Type B pancreatic cell (in vitro differentiated cells): ENCODE measurements around the gene TUFM. TPM values are rescaled to one million over a fixed set of nuclear protein-coding genes. Genes with fewer than 3 reads are reported as not detected.
"Not testable (repeated sequence)": the region's sequence is repeated elsewhere in the genome, so short reads cannot be mapped to it uniquely, and the experiment has no call there.

Experiments
- DNase-seq: peaks from one replicate; pipeline ENCODE4 v3.0.0; 2021; ENCODE audit warnings: mixed read lengths; ENCODE audit not compliant: unreplicated experiment; ENCODE audit errors: extremely low spot score
- H3K27ac Mint-ChIP-seq: 2 replicates; pipeline ENCODE4 v1.8.0; 2021; ENCODE audit warnings: mild to moderate bottlenecking, mixed read lengths
- H3K27me3 Mint-ChIP-seq: 2 replicates; pipeline ENCODE4 v1.8.0; 2021; ENCODE audit warnings: mixed read lengths
- H3K36me3 Mint-ChIP-seq: 2 replicates; pipeline ENCODE4 v1.8.0; 2021; ENCODE audit warnings: mixed read lengths
- H3K4me1 Mint-ChIP-seq: one replicate; pipeline ENCODE4 v1.8.0; 2021; ENCODE audit warnings: mixed read lengths; ENCODE audit not compliant: unreplicated experiment
- H3K4me3 Mint-ChIP-seq: 2 replicates; pipeline ENCODE4 v1.8.0; 2021; ENCODE audit warnings: mild to moderate bottlenecking, mixed read lengths
- H3K9me3 Mint-ChIP-seq: 2 replicates; pipeline ENCODE4 v1.8.0; 2021; ENCODE audit warnings: mixed read lengths
- long read RNA-seq: library from polyadenylated mRNA; unstranded; transcript quantifications from one replicate; pipeline ENCODE4 v2.0.0, GENCODE V29; 2020
- total RNA-seq: library from RNA; stranded (reverse); gene quantifications from 2 replicates; pipeline ENCODE4 v1.2.1, GENCODE V29; 2021; ENCODE audit warnings: low replicate concordance
- TF ChIP-seq, protein P1 (sequence below): fragments of 200-600 bp; sonication (generic); conservative IDR thresholded peaks from 2 replicates; pipeline ENCODE4 v1.5.0; 2021; ENCODE audit warnings: antibody characterized with exemption, mild to moderate bottlenecking

Gene TUFM
- total RNA-seq: 177 and 182 TPM in 2 replicates
- long read RNA-seq, transcript TUFM-201 (10 exons, 2,071 nt): major isoform, 728 of 783 reads
- long read RNA-seq, partial matches to known transcripts: 19 of 783 reads
- long read RNA-seq, other reads (novel, unspliced or antisense): 36 of 783 reads

DNA sequence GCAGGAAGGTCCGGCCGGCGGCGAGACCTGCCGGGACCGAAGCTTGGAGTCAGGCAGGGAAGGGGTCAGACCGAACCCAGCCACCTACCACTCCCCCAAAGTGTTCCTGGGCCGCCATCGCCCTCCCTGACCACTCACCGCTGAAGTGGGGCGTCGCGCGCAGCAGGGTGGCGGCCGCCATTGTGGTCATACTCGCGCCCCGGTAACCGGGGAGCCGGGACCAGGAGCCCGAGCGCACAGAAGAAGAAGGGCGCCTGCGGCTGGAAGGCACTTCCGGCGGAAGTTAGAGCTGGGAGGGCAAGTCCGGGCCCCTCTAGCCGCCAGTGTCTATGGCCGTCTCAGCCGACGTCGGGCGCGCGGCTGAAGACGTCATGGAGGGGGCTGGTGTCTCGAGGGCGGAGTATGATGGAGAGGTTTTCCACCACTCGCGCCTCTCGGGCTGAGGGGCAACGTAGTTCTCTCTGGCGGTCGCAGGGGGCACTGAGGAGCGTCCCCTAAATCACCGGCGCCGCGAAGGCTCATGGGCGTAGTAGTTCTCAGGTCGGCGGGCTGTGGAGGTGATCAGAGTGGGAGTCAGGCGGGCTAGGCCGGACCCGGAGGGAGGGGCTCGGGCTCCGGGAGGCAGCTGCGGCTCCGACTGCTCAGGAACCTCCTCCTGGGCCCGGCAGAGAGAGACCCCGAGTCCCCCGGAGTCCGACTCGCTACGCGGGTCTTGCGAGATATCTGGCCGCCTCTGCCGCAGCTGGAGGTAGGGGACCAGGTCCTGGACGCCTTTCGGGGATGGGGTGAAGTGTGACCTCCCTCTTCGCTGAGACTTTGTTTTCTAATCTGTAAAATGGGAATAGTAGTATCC, at the start of gene TUFM:
TUFM (minus strand) TSS at position 269 of the 853 bp plus-strand sequence; CDS start at position 190, 79 bp downstream.
- H3K9me3 Mint-ChIP-seq: no peaks in the 10 kb centered on the region
- H3K27me3 Mint-ChIP-seq: no peaks in the 10 kb centered on the region
- TF ChIP-seq, protein P1, sequence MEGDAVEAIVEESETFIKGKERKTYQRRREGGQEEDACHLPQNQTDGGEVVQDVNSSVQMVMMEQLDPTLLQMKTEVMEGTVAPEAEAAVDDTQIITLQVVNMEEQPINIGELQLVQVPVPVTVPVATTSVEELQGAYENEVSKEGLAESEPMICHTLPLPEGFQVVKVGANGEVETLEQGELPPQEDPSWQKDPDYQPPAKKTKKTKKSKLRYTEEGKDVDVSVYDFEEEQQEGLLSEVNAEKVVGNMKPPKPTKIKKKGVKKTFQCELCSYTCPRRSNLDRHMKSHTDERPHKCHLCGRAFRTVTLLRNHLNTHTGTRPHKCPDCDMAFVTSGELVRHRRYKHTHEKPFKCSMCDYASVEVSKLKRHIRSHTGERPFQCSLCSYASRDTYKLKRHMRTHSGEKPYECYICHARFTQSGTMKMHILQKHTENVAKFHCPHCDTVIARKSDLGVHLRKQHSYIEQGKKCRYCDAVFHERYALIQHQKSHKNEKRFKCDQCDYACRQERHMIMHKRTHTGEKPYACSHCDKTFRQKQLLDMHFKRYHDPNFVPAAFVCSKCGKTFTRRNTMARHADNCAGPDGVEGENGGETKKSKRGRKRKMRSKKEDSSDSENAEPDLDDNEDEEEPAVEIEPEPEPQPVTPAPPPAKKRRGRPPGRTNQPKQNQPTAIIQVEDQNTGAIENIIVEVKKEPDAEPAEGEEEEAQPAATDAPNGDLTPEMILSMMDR: peak; percentile 78
- peak; percentile 98 for DNase-seq
- peaks cover 11% of the 10 kb centered on the region for H3K36me3 Mint-ChIP-seq
- peak within 1 kb of the TSS; percentile 98 for H3K4me3 Mint-ChIP-seq
- peaks cover 20% of the 10 kb centered on the region for H3K4me1 Mint-ChIP-seq
- H3K27ac Mint-ChIP-seq: peak within 1 kb of the TSS; percentile 96

DNA sequence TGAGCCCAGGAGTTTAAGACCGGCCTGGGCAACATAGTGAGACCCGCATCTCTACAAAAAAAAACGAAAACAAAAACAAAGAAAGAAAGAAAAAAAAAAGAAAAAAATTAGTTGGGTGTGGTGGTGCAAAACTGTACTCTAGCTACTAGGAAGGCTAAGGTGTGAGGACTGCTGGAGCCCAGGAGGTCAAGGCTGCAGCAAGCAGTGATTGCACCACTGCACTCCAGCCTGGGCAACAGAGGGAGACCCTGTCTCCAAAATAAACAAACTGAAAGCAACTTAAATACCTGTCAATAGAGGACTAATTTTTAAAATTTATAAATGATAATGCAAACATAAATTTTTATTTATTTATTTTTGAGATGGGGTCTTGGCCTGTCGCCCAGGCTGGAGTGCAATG, 49.5 kb upstream of the TUFM start:
- H3K27me3 Mint-ChIP-seq: no peaks in the 10 kb centered on the region
- no peak overlapping the region for H3K27ac Mint-ChIP-seq
- TF ChIP-seq, protein P1: no peak

DNA sequence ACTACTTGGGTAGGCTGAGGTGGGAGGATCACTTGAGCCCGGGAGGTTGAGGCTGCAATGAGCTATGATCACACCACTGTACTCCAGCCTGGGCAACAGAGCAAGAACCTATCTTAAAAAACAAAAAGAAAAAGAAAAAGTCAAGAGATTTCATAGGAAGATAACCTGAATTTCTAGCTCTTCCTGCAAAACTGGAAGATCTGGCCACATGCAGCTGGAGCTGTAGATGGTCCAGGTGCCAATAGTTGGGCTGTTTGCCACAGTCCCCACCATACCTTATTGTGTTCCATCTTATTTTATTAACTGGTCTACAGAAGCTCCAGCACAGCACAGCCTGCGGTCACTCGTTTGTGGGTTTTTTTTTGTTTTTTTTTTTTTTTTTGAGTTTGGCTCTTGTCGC, 47.1 kb upstream of the TUFM start:
- TF ChIP-seq, protein P1: no peak
- no peaks in the 10 kb centered on the region for H3K36me3 Mint-ChIP-seq
- H3K4me3 Mint-ChIP-seq: no peak overlapping the region
- no peak overlapping the region for H3K27ac Mint-ChIP-seq
- no peak for DNase-seq
- H3K27me3 Mint-ChIP-seq: no peaks in the 10 kb centered on the region
- no peaks in the 10 kb centered on the region for H3K4me1 Mint-ChIP-seq
- no peaks in the 10 kb centered on the region for H3K9me3 Mint-ChIP-seq

More for the DNA sequence above, 49.5 kb upstream of the TUFM start:
- DNase-seq: no peak
- Mint-ChIP-seq H3K4me3 (no peak overlapping the region), H3K36me3 (no peaks in the 10 kb centered on the region), H3K4me1 (no peaks in the 10 kb centered on the region), H3K9me3 (no peaks in the 10 kb centered on the region)

DNA sequence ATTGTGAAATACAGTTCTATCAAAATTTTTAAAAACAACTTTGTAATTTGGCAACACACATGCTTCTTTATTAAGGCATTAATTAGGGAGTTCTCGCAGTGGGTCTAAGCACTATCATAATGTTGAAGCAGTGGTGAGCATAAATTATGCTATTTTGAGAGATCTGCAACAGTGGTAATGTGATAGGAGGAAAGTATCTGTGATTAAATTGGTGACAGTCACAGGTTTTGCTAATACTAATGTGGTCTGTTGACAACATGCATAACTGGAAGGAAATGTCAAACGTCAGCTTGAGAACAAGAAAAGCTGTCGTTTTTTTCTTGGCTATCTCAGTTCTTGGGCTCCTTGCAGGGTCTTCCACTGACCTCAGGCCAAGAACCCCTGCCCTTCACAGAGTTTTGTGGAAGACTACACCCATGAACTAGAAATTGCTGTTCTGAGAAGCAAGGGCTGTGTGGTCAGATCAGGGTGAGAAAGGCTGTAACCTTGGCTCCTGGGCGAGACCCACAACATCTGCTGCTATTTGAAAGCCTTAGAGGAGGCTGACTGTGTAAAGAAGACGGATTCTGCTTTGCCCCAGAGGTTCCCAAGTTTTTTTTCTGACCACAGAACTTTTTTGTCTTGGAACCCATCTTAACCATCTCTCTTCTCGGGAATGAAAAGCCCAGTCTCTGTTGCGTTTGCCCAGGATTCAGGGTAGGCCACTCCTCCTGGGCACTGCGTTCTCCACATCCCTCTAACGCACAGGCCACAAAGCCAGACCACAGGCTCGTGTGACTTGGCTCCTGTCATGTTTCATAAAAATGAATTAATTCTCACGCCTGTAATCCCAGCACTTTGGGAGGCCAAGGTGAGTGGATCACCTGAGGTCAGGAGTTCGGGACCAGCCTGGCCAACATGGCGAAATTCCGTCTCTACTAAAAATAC, 46.1 kb upstream of the TUFM start:
- no peaks in the 10 kb centered on the region for H3K27me3 Mint-ChIP-seq
- H3K9me3 Mint-ChIP-seq: no peaks in the 10 kb centered on the region
- no peaks in the 10 kb centered on the region for H3K4me1 Mint-ChIP-seq
- no peaks in the 10 kb centered on the region for H3K36me3 Mint-ChIP-seq
- no peak overlapping the region for H3K4me3 Mint-ChIP-seq
- TF ChIP-seq, protein P1: no peak
- H3K27ac Mint-ChIP-seq: no peak overlapping the region
- no peak for DNase-seq

DNA sequence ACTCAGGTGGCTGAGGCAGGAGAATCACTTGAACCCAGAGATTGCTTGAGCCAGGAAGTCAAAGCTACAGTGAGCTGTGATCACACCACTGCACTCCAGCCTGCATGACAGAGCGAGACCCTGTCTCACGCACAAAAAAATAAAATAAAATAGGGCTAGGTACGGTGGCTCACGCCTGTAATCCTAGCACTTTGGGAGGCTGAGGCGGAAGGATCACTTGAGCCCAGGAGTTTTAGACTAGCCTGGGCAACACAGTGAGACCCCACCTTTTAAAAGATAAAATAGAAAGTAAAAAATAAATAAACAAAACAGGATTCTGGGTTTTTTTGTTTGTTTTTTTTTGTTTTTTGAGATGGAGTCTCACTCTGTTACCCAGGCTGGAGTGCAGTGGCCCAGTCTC, 44.2 kb upstream of the TUFM start:
- not testable (repeated sequence) for DNase-seq, H3K4me3 Mint-ChIP-seq, H3K27ac Mint-ChIP-seq, H3K4me1 Mint-ChIP-seq, H3K27me3 Mint-ChIP-seq, H3K9me3 Mint-ChIP-seq, H3K36me3 Mint-ChIP-seq
